Hepatocyte (in vitro differentiated cells): Measurements from ENCODE around the gene COA8. TPM values are rescaled to one million over a fixed set of nuclear protein-coding genes. Genes with fewer than 3 reads are reported as not detected.

Experiments
- DNase-seq: peaks from one replicate; pipeline ENCODE4 v3.0.0-alpha.2; 2016; ENCODE audit warnings: low spot score
- H2AFZ ChIP-seq: fragments of 200-600 bp; sonication (generic); 2 replicates; pipeline ENCODE4 v1.6.0; 2016; ENCODE audit warnings: antibody characterized with exemption, mild to moderate bottlenecking
- H3K27ac ChIP-seq: fragments of 200-600 bp; sonication (generic); 2 replicates; pipeline ENCODE4 v1.5.1; 2016; ENCODE audit warnings: mild to moderate bottlenecking
- H3K27me3 ChIP-seq: fragments of 200-600 bp; sonication (generic); 2 replicates; pipeline ENCODE4 v1.6.1; 2016
- H3K36me3 ChIP-seq: fragments of 200-600 bp; sonication (generic); replicated peaks from 2 replicates; pipeline ENCODE4 v1.5.1; 2016; ENCODE audit warnings: low read depth; ENCODE audit not compliant: insufficient read depth
- H3K4me1 ChIP-seq: fragments of 200-600 bp; sonication (generic); 2 replicates; pipeline ENCODE4 v1.5.1; 2016; ENCODE audit warnings: mild to moderate bottlenecking, moderate library complexity; ENCODE audit not compliant: insufficient read depth
- H3K4me2 ChIP-seq: fragments of 200-600 bp; sonication (generic); 2 replicates; pipeline ENCODE4 v1.6.0; 2016
- H3K4me3 ChIP-seq: fragments of 200-600 bp; sonication (generic); 2 replicates; pipeline ENCODE4 v1.5.1; 2016; ENCODE audit warnings: mild to moderate bottlenecking
- H3K79me2 ChIP-seq: fragments of 200-600 bp; sonication (generic); 2 replicates; pipeline ENCODE4 v1.6.0; 2017; ENCODE audit warnings: mild to moderate bottlenecking
- H3K9me2 ChIP-seq: fragments of 200-600 bp; sonication (generic); replicated peaks from 2 replicates; pipeline ENCODE4 v1.6.0; 2017; ENCODE audit warnings: mild to moderate bottlenecking; ENCODE audit not compliant: insufficient read depth
- H3K9me3 ChIP-seq: fragments of 200-600 bp; sonication (generic); 2 replicates; pipeline ENCODE4 v1.5.1; 2016; ENCODE audit warnings: low read depth, mild to moderate bottlenecking
- H4K20me1 ChIP-seq: fragments of 200-600 bp; sonication (generic); 2 replicates; pipeline ENCODE4 v1.6.0; 2016; ENCODE audit warnings: mild to moderate bottlenecking; ENCODE audit not compliant: insufficient read depth, poor library complexity, severe bottlenecking
- EZH2 ChIP-seq: fragments of 200-600 bp; sonication (generic); IDR thresholded peaks from 2 replicates; pipeline ENCODE4 v1.6.1; 2016; ENCODE audit warnings: antibody characterized with exemption, mild to moderate bottlenecking, borderline replicate concordance
- EZH2phosphoT487 ChIP-seq: fragments of 200-600 bp; sonication (generic); IDR thresholded peaks from one replicate; pipeline ENCODE4 v1.6.1; 2018; ENCODE audit warnings: antibody characterized with exemption, mild to moderate bottlenecking, low read depth, moderate library complexity; ENCODE audit not compliant: unreplicated experiment, severe bottlenecking
- WGBS: methylation state at CpG from one replicate; pipeline ENCODE4 v1.1.6; 2016; ENCODE audit warnings: low lambda C conversion rate; ENCODE audit errors: missing lambda C conversion rate; 5-methylcytosine and 5-hydroxymethylcytosine counted together
- polyA plus RNA-seq: library from polyadenylated mRNA; unstranded; fragments of >200 nt; fragmentation: Nextera tagmentation; extraction: Ambion mirVana; gene quantifications from 2 replicates; pipeline ENCODE4 v1.2.1, GENCODE V29; 2016
- small RNA-seq: library from RNA; depleted of rRNA; stranded (forward); fragments of <200 nt; gene quantifications from one replicate; pipeline ENCODE3, GENCODE V24; 2014
- total RNA-seq: library from RNA; depleted of rRNA; stranded (reverse); fragments of >200 nt; gene quantifications from 2 replicates; pipeline ENCODE4 v1.2.3, GENCODE V29; 2014
- TF ChIP-seq, protein P1 (sequence below): fragments of 200-600 bp; sonication (generic); IDR thresholded peaks from 2 replicates; pipeline ENCODE4 v1.5.1; 2016; ENCODE audit warnings: antibody characterized with exemption, mild to moderate bottlenecking; ENCODE audit not compliant: poor library complexity

The COA8 gene
- total and polyA plus RNA-seq, 2 experiments from 2014 or later, result 58.7 to 68.2 TPM

GRCh38 chr14:103633391-103633790 is 70.6 kb downstream of the COA8 start:
- H3K79me2 ChIP-seq, result peaks cover 93% of the 10 kb centered on the region
- H3K27me3 ChIP-seq, result no peaks in the 10 kb centered on the region

GRCh38 chr14:103634156-103634555 is 71.4 kb downstream of the COA8 start:
- no peak for DNase-seq
- Histone ChIP-seq H3K9me3 (no peaks in the 10 kb centered on the region), H3K36me3 (no peaks in the 10 kb centered on the region), H3K79me2 (peaks cover 100% of the 10 kb centered on the region), H3K4me2 (no peak overlapping the region), H3K4me3 (no peak overlapping the region), H2AFZ (no peak overlapping the region), H3K27me3 (no peaks in the 10 kb centered on the region), H3K4me1 (peaks cover 5% of the 10 kb centered on the region), H3K27ac (no peak overlapping the region), H3K9me2 (no peaks in the 10 kb centered on the region), H4K20me1 (peaks cover 94% of the 10 kb centered on the region)
- whole genome bisulfite sequencing, result 90% methylated on average over 4 of the region's 4 CpGs
- TF ChIP-seq EZH2, result no peak
- TF ChIP-seq EZH2phosphoT487, result no peak
- TF ChIP-seq, protein P1, sequence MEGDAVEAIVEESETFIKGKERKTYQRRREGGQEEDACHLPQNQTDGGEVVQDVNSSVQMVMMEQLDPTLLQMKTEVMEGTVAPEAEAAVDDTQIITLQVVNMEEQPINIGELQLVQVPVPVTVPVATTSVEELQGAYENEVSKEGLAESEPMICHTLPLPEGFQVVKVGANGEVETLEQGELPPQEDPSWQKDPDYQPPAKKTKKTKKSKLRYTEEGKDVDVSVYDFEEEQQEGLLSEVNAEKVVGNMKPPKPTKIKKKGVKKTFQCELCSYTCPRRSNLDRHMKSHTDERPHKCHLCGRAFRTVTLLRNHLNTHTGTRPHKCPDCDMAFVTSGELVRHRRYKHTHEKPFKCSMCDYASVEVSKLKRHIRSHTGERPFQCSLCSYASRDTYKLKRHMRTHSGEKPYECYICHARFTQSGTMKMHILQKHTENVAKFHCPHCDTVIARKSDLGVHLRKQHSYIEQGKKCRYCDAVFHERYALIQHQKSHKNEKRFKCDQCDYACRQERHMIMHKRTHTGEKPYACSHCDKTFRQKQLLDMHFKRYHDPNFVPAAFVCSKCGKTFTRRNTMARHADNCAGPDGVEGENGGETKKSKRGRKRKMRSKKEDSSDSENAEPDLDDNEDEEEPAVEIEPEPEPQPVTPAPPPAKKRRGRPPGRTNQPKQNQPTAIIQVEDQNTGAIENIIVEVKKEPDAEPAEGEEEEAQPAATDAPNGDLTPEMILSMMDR, result no peak

More at GRCh38 chr14:103633391-103633790, 70.6 kb downstream of the COA8 start:
- H3K27ac ChIP-seq, result no peak overlapping the region
- H3K36me3 ChIP-seq, result no peaks in the 10 kb centered on the region
- no peak overlapping the region for H2AFZ ChIP-seq
- H3K9me3 ChIP-seq, result no peaks in the 10 kb centered on the region
- H3K9me2 ChIP-seq, result no peaks in the 10 kb centered on the region
- no peak overlapping the region for H3K4me2 ChIP-seq
- 50% methylated on average over 1 of the region's 1 CpG for WGBS
- TF ChIP-seq EZH2phosphoT487 (no peak), EZH2 (no peak)
- TF ChIP-seq, protein P1, result no peak
- no peak overlapping the region for H3K4me3 ChIP-seq
- peaks cover 5% of the 10 kb centered on the region for H3K4me1 ChIP-seq
- DNase-seq, result no peak
- peaks cover 86% of the 10 kb centered on the region for H4K20me1 ChIP-seq

DNA sequence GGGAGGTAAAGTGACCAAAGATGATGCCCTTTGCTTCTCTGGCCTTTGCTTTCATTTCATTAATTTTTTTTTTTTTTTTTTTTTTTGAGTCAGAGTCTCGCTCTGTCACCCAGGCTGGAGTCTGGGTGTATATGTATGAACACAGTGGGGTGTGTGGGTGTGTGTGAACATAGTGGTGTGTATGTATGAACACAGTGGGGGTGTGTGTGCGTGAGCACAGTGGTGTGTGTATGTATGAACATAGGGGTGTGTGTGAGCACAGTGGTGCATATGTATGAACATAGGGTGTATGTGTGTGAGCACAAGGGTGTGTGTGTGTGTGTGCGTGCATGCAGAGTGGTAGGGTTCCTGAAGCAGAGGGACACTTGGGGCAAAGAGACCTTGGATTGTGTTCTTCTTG is 75.8 kb downstream of the COA8 start:
- H3K9me2 ChIP-seq, result no peaks in the 10 kb centered on the region
- 97% methylated on average over 3 of the region's 3 CpGs for WGBS
- peaks cover 100% of the 10 kb centered on the region for H3K79me2 ChIP-seq
- no peak overlapping the region for H2AFZ ChIP-seq
- H3K4me3 ChIP-seq, result no peak overlapping the region
- TF ChIP-seq EZH2 (no peak), EZH2phosphoT487 (no peak)
- TF ChIP-seq, protein P1, result no peak
- DNase-seq, result no peak
- no peak overlapping the region for H3K4me2 ChIP-seq
- H3K36me3 ChIP-seq, result no peaks in the 10 kb centered on the region
- H3K9me3 ChIP-seq, result no peaks in the 10 kb centered on the region
- no peaks in the 10 kb centered on the region for H3K4me1 ChIP-seq
- peaks cover 93% of the 10 kb centered on the region for H4K20me1 ChIP-seq
- no peak overlapping the region for H3K27ac ChIP-seq
- H3K27me3 ChIP-seq, result no peaks in the 10 kb centered on the region

Small RNA genes lying within 50 kb of the gene (small RNA-seq; reads per million reads assigned to genes)
- gene RNU4-68P (not detected), gene RNU7-160P (not detected)

Other genes starting within 250 kb of the COA8 start
- 151 and 161 TPM in 2 replicates for gene EIF5, start 228.7 kb upstream of the COA8 start, total RNA-seq
- gene EIF5, start 228.7 kb upstream of the COA8 start, polyA plus RNA-seq, result 331 and 355 TPM in 2 replicates
- 59.2 and 71.7 TPM in 2 replicates for gene MARK3, start 177.5 kb upstream of the COA8 start, total RNA-seq
- 56.3 and 76.7 TPM in 2 replicates for gene MARK3, start 177.5 kb upstream of the COA8 start, polyA plus RNA-seq
- 523 and 682 TPM in 2 replicates for gene CKB, start 40.1 kb upstream of the COA8 start, total RNA-seq
- 2,788 and 2,829 TPM in 2 replicates for gene CKB, start 40.1 kb upstream of the COA8 start, polyA plus RNA-seq
- gene TRMT61A, start 33.8 kb upstream of the COA8 start, total RNA-seq, result 8.2 and 8.9 TPM in 2 replicates
- gene TRMT61A, start 33.8 kb upstream of the COA8 start, polyA plus RNA-seq, result 13.2 and 15.0 TPM in 2 replicates
- 25.8 and 27.4 TPM in 2 replicates for gene BAG5, start 303 bp upstream of the COA8 start, total RNA-seq
- 11.7 and 13.9 TPM in 2 replicates for gene BAG5, start 303 bp upstream of the COA8 start, polyA plus RNA-seq
- gene KLC1, start 66.3 kb downstream of the COA8 start, total RNA-seq, result 115 and 122 TPM in 2 replicates
- 95.4 and 130 TPM in 2 replicates for gene KLC1, start 66.3 kb downstream of the COA8 start, polyA plus RNA-seq
- gene XRCC3, start 152.5 kb downstream of the COA8 start, total RNA-seq, result 7.1 and 9.1 TPM in 2 replicates
- 7.7 and 8.2 TPM in 2 replicates for gene XRCC3, start 152.5 kb downstream of the COA8 start, polyA plus RNA-seq
- gene ZFYVE21, start 152.8 kb downstream of the COA8 start, total RNA-seq, result 39.4 and 59.2 TPM in 2 replicates
- gene ZFYVE21, start 152.8 kb downstream of the COA8 start, polyA plus RNA-seq, result 51.3 and 55.2 TPM in 2 replicates